Right lung (tissue), 5 donors: ENCODE data around the gene SKAP1. TPM values are rescaled to one million over a fixed set of nuclear protein-coding genes. Genes with fewer than 3 reads are reported as not detected.
"Not testable (repeated sequence)": the region's sequence is repeated elsewhere in the genome, so short reads cannot be mapped to it uniquely, and the experiment has no call there.

Experiments used
- DNase-seq, 2 donors: peaks; one replicate each; pipeline ENCODE4 v3.0.0-alpha.2; 2013
- polyA plus RNA-seq, 5 donors: library from polyadenylated mRNA; unstranded; fragments of 120-200 nt; gene quantifications; one replicate each; pipeline versions ENCODE4 v1.2.1 to v1.2.3, GENCODE V29; 2013; ENCODE audit warnings: inconsistent platforms in 1 of 5, low replicate concordance in 1 of 5; ENCODE audit not compliant: insufficient read length in 5 of 5, insufficient read depth in 1 of 5

Gene SKAP1
- polyA plus RNA-seq, 5 donors, result 1.3 to 2.8 (median 2.0) TPM

GRCh38 chr17:48413613-48414405 is 16.2 kb downstream of the SKAP1 start:
- no peak for DNase-seq

GRCh38 chr17:48412841-48413240 is 17.2 kb downstream of the SKAP1 start:
- DNase-seq, result no peak

- DNase-seq, result not testable (repeated sequence)
Measured at GRCh38 chr17:48410821-48411220, 19.2 kb downstream of the SKAP1 start.

- DNase-seq, result no peak
Measured at GRCh38 chr17:48409607-48410006, 20.4 kb downstream of the SKAP1 start.

GRCh38 chr17:48406936-48407567 is 23.0 kb downstream of the SKAP1 start:
- no peak for DNase-seq

- peak; percentile 17 to 55 for DNase-seq
Measured at GRCh38 chr17:48394821-48395220, 35.2 kb downstream of the SKAP1 start.

- DNase-seq, result no peak
Measured at GRCh38 chr17:48393283-48393682, 36.7 kb downstream of the SKAP1 start.

- DNase-seq, result peak; percentile 36 to 52
Measured at GRCh38 chr17:48392857-48393256, 37.2 kb downstream of the SKAP1 start.

- DNase-seq, result peak in 1 of 2 donors; percentile 27
Measured at GRCh38 chr17:48391444-48391843, 38.6 kb downstream of the SKAP1 start.

- no peak for DNase-seq
Measured at GRCh38 chr17:48389903-48390302, 40.1 kb downstream of the SKAP1 start.

GRCh38 chr17:48388955-48389743 is 40.9 kb downstream of the SKAP1 start:
- no peak for DNase-seq

GRCh38 chr17:48386826-48387225 is 43.2 kb downstream of the SKAP1 start:
- no peak for DNase-seq

- DNase-seq, result no peak
Measured at GRCh38 chr17:48385319-48385718, 44.7 kb downstream of the SKAP1 start.

GRCh38 chr17:48384164-48384563 is 45.9 kb downstream of the SKAP1 start:
- DNase-seq, result no peak

GRCh38 chr17:48382989-48383388 is 47.0 kb downstream of the SKAP1 start:
- DNase-seq, result no peak

GRCh38 chr17:48378708-48379392 is 51.2 kb downstream of the SKAP1 start:
- no peak for DNase-seq

GRCh38 chr17:48378238-48378637 is 51.8 kb downstream of the SKAP1 start:
- no peak for DNase-seq

GRCh38 chr17:48376682-48377325 is 53.2 kb downstream of the SKAP1 start:
- DNase-seq, result no peak

GRCh38 chr17:48375356-48375755 is 54.7 kb downstream of the SKAP1 start:
- no peak for DNase-seq

GRCh38 chr17:48374650-48375230 is 55.3 kb downstream of the SKAP1 start:
- DNase-seq, result no peak

GRCh38 chr17:48373883-48374282 is 56.1 kb downstream of the SKAP1 start:
- no peak for DNase-seq
